HG03159 (cell line): ENCODE measurements around the gene DIPK1A.

Experiments
- ATAC-seq: cut with Tn5 transposase; IDR thresholded peaks from one replicate; pipeline ENCODE4 v1.9.1; 2021; ENCODE audit warnings: mild to moderate bottlenecking, moderate library complexity; ENCODE audit not compliant: unreplicated experiment

The DIPK1A gene

GRCh38 chr1:92961131-92961895, at the start of gene DIPK1A:
DIPK1A (minus strand) TSS chr1:92961462; CDS start chr1:92961429, 33 bp downstream.
- ATAC-seq: peak; percentile 37

- ATAC-seq: no peak
Observed at GRCh38 chr1:93007941-93008577, 46.8 kb upstream of the DIPK1A start.

GRCh38 chr1:93005252-93005598, 44.0 kb upstream of the DIPK1A start:
- no peak for ATAC-seq

GRCh38 chr1:93004566-93005251, 43.4 kb upstream of the DIPK1A start:
- ATAC-seq: no peak

GRCh38 chr1:93003981-93004380, 42.7 kb upstream of the DIPK1A start:
- ATAC-seq: no peak

GRCh38 chr1:93002781-93003180, 41.5 kb upstream of the DIPK1A start:
- ATAC-seq: no peak

GRCh38 chr1:93001893-93002292, 40.6 kb upstream of the DIPK1A start:
- no peak for ATAC-seq

GRCh38 chr1:93000751-93001175, 39.5 kb upstream of the DIPK1A start:
- ATAC-seq: no peak

GRCh38 chr1:93000291-93000690, 39.0 kb upstream of the DIPK1A start:
- ATAC-seq: no peak

GRCh38 chr1:92998821-92999220, 37.6 kb upstream of the DIPK1A start:
- ATAC-seq: no peak

GRCh38 chr1:92995441-92996430, 34.5 kb upstream of the DIPK1A start:
- ATAC-seq: no peak

GRCh38 chr1:92994105-92994712, 32.9 kb upstream of the DIPK1A start:
- peak; percentile 74 for ATAC-seq

- ATAC-seq: no peak
Observed at GRCh38 chr1:92993581-92993980, 32.3 kb upstream of the DIPK1A start.

GRCh38 chr1:92992877-92993276, 31.6 kb upstream of the DIPK1A start:
- no peak for ATAC-seq

GRCh38 chr1:92992054-92992453, 30.8 kb upstream of the DIPK1A start:
- ATAC-seq: no peak

GRCh38 chr1:92990828-92991227, 29.6 kb upstream of the DIPK1A start:
- ATAC-seq: no peak

GRCh38 chr1:92989936-92990583, 28.8 kb upstream of the DIPK1A start:
- ATAC-seq: no peak

GRCh38 chr1:92989253-92989652, 28.0 kb upstream of the DIPK1A start:
- ATAC-seq: no peak

- no peak for ATAC-seq
Observed at GRCh38 chr1:92987462-92987861, 26.2 kb upstream of the DIPK1A start.

- no peak for ATAC-seq
Observed at GRCh38 chr1:92985101-92985500, 23.8 kb upstream of the DIPK1A start.
